Pancreas (tissue), 10 donors: Measurements from ENCODE around the gene HTR2B. TPM values are rescaled to one million over a fixed set of nuclear protein-coding genes. Genes with fewer than 3 reads are reported as not detected.
"Not testable (repeated sequence)": the region's sequence is repeated elsewhere in the genome, so short reads cannot be mapped to it uniquely, and the experiment has no call there.

Experiments used
- ATAC-seq, 4 donors: fragments of 200-7000 bp; cut with Tn5 transposase; one replicate each; pipeline versions ENCODE4 v1.8.0 to v1.9.1; 2020; ENCODE audit warnings: mild to moderate bottlenecking in 4 of 4, moderate library complexity in 4 of 4
- DNase-seq, 6 donors: peaks; one replicate each; pipeline ENCODE4 v3.0.0-alpha.2; 2020
- FAIRE-seq: peaks from 2 replicates; lab custom pipeline; 2012; peaks lifted over from hg19 to GRCh38; lab: Jason Lieb, UNC
- H3K27ac ChIP-seq, 4 donors: fragments of 200-600 bp; sonication (generic); 1 replicate in 3 of 4; 2 replicates in 1 of 4; pipeline versions ENCODE4 v1.5.0 to v1.8.0; 2020
- H3K27me3 ChIP-seq, 4 donors: fragments of 200-600 bp; one replicate each; pipeline ENCODE4 v1.8.0; 2021
- H3K36me3 ChIP-seq, 3 donors: fragments of 200-600 bp; sonication (generic) in 1 of 3; one replicate each; pipeline versions ENCODE4 v1.5.0 to v1.8.0; 2020 to 2021
- H3K4me1 ChIP-seq, 3 donors: fragments of 200-600 bp; one replicate each; pipeline ENCODE4 v1.8.0; 2021
- H3K4me3 ChIP-seq, 4 donors: fragments of 200-600 bp; sonication (generic) in 2 of 4; one replicate each; pipeline versions ENCODE4 v1.5.0 to v1.8.0; 2020 to 2021
- H3K9me3 ChIP-seq, 4 donors: fragments of 200-600 bp; one replicate each; pipeline ENCODE4 v1.8.0; 2021
- WGBS, 2 donors: extraction: QIAGEN DNeasy Blood & Tissue Kit; methylation state at CpG; one replicate each; pipeline ENCODE4 v1.1.7; 2013; 5-methylcytosine and 5-hydroxymethylcytosine counted together
- intact Hi-C, 3 donors: fragments of 100-400 bp; cut with DNase I; formaldehyde crosslinking; loops; one replicate each; pipeline versions ENCODE4 v1.11.1 to v1.14.2; 2022
- polyA plus RNA-seq, 2 donors: library from polyadenylated mRNA; stranded (reverse); fragments of 200-250 nt; gene quantifications; one replicate each; pipeline ENCODE4 v1.2.3, GENCODE V29; 2013
- total RNA-seq, 6 donors: library from RNA; stranded (reverse); fragmentation: NEBNext Ultra II Directional in 4 of 6; extraction: Animal tissue kit (Norgen Biotek cat#: 25700) in 4 of 6; gene quantifications; one replicate each; pipeline versions ENCODE4 v1.2.1 to v1.2.4, GENCODE V29; 2021 to 2023
- TF ChIP-seq, protein P1 (sequence below), 4 donors: fragments of 200-600 bp; sonication (generic) in 3 of 4; IDR thresholded peaks; one replicate each; pipeline versions ENCODE4 v1.5.0 to v1.8.0; 2021; ENCODE audit warnings: antibody characterized with exemption in 4 of 4
- donor health status: healthy with polysubstance abuse.
- donor health status: DM: no; HTN: no; CAD: no; lungs with moderate emphysema.
- donor health status: DM: no; HTN: no; CAD: no.
- donor health status: control.
- donor health status: control.
- donor health status: Bipolar disorder and iron deficiency.
- donor health status: DM: yes; HTN: yes; CAD: no.
- donor health status: DM: no; HTN: no; CAD: no.
- donor health status: DM: no; HTN: no; CAD: no.
- donor health status: DM: yes; HTN: yes; CAD: no.

Gene HTR2B
- total and polyA plus RNA-seq, 8 donors: 0.08 to 0.78 (median 0.11) TPM; not detected in 1

DNA sequence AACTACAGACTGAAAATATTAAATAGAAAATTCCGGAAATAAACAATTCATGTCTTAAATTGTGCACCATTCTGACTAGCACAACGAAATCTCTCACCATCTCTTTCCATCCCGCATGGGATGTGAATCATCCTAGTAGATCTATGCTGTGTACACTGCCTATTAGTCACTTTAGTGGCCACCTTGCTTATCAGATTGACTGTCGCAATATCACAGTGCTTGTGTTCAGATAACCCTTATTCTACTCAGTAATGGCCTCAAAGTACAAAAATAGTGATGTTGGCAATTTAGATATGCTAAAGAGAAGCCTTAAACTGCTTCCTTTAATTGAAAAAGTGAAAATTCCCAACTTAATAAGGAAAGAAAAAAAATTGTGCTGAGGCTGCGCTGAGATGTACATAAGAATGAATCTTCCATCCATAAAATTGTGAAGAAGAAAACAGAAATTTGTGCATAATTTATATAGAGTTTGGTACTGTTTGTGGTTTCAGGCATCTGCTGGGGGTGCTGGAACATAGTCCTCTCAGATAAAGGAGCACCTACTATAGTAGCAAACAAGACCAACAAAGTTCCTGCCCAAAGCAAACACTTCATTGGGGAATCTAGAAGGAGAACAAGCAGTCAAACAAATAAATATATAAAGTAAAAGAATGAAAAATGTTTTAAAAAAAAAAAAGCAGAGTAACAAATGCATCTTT is 56.2 kb downstream of the HTR2B start:
- H3K4me1 ChIP-seq: no peaks in the 10 kb centered on the region

GRCh38 chr2:231067531-231067930 is 57.3 kb downstream of the HTR2B start:
- H3K27me3 ChIP-seq, DNase-seq, intact Hi-C loops, H3K4me3 ChIP-seq, H3K27ac ChIP-seq, ATAC-seq, H3K9me3 ChIP-seq, FAIRE-seq, H3K4me1 ChIP-seq: not testable (repeated sequence)
- H3K36me3 ChIP-seq: peaks cover 0 to 43% (median 17%) of the 10 kb centered on the region in 3 donors
- 93 to 94% methylated on average over 8 of the region's 8 CpGs for whole genome bisulfite sequencing, 2 donors

More for the DNA sequence above, 56.2 kb downstream of the HTR2B start:
- Histone ChIP-seq H3K27me3 (no peaks in the 10 kb centered on the region), H3K9me3 (no peaks in the 10 kb centered on the region), H3K27ac (no peak overlapping the region), H3K4me3 (no peak overlapping the region), H3K36me3 (peaks cover 0 to 41% (median 17%) of the 10 kb centered on the region in 3 donors)
- WGBS, 2 donors: 88 to 94% methylated on average over 5 of the region's 5 CpGs
- intact Hi-C loops: no loop called here
- FAIRE-seq (no peak), DNase-seq (no peak), ATAC-seq (no peak)
- TF ChIP-seq, protein P1, sequence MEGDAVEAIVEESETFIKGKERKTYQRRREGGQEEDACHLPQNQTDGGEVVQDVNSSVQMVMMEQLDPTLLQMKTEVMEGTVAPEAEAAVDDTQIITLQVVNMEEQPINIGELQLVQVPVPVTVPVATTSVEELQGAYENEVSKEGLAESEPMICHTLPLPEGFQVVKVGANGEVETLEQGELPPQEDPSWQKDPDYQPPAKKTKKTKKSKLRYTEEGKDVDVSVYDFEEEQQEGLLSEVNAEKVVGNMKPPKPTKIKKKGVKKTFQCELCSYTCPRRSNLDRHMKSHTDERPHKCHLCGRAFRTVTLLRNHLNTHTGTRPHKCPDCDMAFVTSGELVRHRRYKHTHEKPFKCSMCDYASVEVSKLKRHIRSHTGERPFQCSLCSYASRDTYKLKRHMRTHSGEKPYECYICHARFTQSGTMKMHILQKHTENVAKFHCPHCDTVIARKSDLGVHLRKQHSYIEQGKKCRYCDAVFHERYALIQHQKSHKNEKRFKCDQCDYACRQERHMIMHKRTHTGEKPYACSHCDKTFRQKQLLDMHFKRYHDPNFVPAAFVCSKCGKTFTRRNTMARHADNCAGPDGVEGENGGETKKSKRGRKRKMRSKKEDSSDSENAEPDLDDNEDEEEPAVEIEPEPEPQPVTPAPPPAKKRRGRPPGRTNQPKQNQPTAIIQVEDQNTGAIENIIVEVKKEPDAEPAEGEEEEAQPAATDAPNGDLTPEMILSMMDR (IDR thresholded peaks at IDR 0.05): no peak

DNA sequence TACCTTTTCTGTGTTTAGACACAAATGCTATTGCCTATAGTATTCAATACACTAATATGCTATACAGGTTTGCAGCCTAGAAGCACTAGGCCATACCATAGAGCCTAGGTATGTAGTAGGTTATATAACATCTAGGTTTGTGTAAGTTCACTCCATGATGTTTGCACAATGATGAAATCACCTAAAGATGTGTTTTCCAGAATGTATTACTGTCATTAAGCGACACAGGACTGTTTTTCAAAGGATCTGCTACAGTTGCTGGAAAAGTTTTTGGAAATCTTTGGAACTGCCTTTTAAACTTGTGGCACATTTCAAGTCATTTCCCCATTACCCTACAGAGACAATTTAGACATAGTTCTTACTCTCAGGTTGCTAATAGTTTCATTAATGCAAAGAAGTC is 58.9 kb downstream of the HTR2B start:
- peaks cover 0 to 47% (median 14%) of the 10 kb centered on the region in 3 donors for H3K36me3 ChIP-seq
- DNase-seq (no peak), ATAC-seq (no peak), FAIRE-seq (no peak)
- intact Hi-C loops: no loop called here
- H3K4me3 ChIP-seq: no peak overlapping the region
- H3K4me1 ChIP-seq: no peaks in the 10 kb centered on the region
- WGBS, 2 donors: 94 to 100% methylated on average over 1 of the region's 1 CpG
- no peaks in the 10 kb centered on the region for H3K9me3 ChIP-seq
- TF ChIP-seq, protein P1 (IDR thresholded peaks at IDR 0.05): no peak
- H3K27ac ChIP-seq: no peak overlapping the region
- H3K27me3 ChIP-seq: no peaks in the 10 kb centered on the region

DNA sequence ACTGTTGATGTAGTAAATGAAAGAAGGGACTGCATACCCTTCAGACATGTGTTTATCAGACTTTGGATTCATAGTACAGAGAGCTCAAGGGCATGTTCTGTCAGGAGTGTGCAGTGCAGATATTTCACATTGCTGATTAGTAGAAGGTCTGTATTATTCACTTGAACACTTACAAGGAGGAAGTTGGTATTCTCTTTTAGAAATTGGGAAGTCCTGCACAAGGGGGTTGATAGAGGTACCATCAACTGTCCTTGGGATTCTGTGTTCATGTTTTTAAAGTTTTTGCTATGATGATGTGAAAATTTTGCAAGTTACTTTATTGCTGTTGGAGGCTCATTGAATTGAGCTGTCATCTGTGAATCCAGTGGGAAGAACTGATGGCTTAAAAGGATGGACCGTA is 61.5 kb downstream of the HTR2B start:
- Histone ChIP-seq H3K36me3 (peaks cover 0 to 37% (median 14%) of the 10 kb centered on the region in 3 donors), H3K27ac (no peak overlapping the region), H3K9me3 (no peaks in the 10 kb centered on the region), H3K4me1 (peaks cover 8 to 14% (median 8%) of the 10 kb centered on the region in 3 donors), H3K4me3 (no peak overlapping the region), H3K27me3 (no peaks in the 10 kb centered on the region)
- ATAC-seq (no peak), DNase-seq (no peak), FAIRE-seq (no peak)
- intact Hi-C loops: no loop called here
- TF ChIP-seq, protein P1 (IDR thresholded peaks at IDR 0.05): no peak
- 96 to 100% methylated on average over 1 of the region's 1 CpG for WGBS, 2 donors

GRCh38 chr2:231062776-231063175 is 62.1 kb downstream of the HTR2B start:
- ATAC-seq: no peak
- no peak for FAIRE-seq
- no peaks in the 10 kb centered on the region for H3K27me3 ChIP-seq
- H3K36me3 ChIP-seq: peaks cover 0 to 31% (median 14%) of the 10 kb centered on the region in 3 donors
- no peaks in the 10 kb centered on the region for H3K9me3 ChIP-seq
- TF ChIP-seq, protein P1 (IDR thresholded peaks at IDR 0.05): no peak
- no peak overlapping the region for H3K27ac ChIP-seq
- 79 to 85% methylated on average over 3 of the region's 3 CpGs for WGBS, 2 donors
- intact Hi-C loops: no loop called here
- peaks cover 13 to 19% (median 14%) of the 10 kb centered on the region in 3 donors for H3K4me1 ChIP-seq
- DNase-seq: no peak
- H3K4me3 ChIP-seq: no peak overlapping the region
